ENCODE results near the gene UQCRFS1.
"Not testable (repeated sequence)": the region's sequence is repeated elsewhere in the genome, so short reads cannot be mapped to it uniquely, and the experiment has no call there.

The UQCRFS1 gene

GRCh38 chr19:29212648-29213573, at the start of gene UQCRFS1:
Gene UQCRFS1 (minus strand): TSS chr19:29213151. CDS start chr19:29213118, 33 bp downstream.
- peak; percentile 68 for DNase-seq (ENCODE audit: low read depth, low spot score)

DNA sequence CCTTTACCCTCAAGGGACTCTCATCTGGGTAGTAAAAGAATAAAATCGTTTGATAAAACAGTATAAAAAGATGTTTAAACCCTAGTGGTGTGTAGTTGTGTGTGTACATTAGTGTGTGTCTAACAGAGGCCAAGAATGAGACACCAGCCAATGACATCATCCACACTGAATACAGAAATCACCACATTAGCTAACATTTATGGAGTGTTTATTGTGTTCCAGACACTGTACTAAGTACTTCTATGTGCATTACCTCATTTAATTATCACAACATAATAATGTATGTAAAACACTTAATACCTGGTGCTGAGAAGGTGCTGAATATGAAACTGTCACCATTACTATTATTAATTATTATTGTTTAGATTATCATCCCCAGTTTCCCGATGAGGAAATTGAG, 49.1 kb upstream of the UQCRFS1 start:
- no peak for DNase-seq (ENCODE audit: low read depth, low spot score)

GRCh38 chr19:29260477-29261317, 47.7 kb upstream of the UQCRFS1 start:
- DNase-seq (ENCODE audit: low read depth, low spot score) = no peak

DNA sequence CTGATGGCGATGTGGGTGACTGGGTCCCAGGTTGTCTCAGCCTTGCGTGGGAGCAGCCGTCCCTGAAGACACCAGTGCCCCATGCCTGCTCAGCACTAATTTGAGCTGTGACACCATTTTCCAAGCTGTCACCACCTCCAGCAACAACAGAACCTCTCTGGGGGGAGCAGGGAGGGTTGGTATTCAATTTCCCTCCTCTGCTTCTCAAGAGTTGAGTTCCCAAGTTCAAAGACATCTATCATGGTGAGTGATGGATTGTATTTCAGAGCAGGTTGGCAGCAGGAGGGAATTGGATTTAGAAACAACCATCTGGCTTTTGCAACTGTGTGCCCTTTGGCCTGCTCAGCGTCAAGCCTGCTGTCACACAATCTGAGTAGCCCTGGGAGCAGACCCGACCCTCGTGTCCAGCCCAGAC, 46.9 kb upstream of the UQCRFS1 start:
- DNase-seq (ENCODE audit: low read depth, low spot score) = no peak

GRCh38 chr19:29259153-29259552, 46.2 kb upstream of the UQCRFS1 start:
- no peak for DNase-seq (ENCODE audit: low read depth, low spot score)

- DNase-seq (ENCODE audit: low read depth, low spot score) = no peak
These were observed 43.6 kb upstream of the UQCRFS1 start for GRCh38 chr19:29256516-29256915.

DNA sequence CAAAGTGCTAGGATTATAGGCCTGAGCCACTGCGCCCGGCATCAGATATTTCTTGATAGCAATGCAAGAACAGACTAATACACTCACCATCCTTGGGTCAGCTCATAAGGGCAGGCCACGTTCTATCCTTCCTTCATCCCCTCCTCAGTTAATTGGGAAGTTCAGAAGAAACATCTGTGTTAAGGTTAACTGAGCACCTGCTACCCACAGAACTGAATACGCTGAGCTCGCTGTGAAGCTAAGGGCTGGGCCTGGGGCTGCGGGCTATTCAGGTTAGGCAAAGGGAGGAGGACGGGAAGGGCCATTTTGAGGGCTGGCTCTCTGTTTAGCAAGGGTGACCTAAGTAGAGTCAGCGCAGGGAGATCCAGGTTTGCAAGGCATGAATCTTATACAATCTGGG, 43.0 kb upstream of the UQCRFS1 start:
- no peak for DNase-seq (ENCODE audit: low read depth, low spot score)

- no peak for DNase-seq (ENCODE audit: low read depth, low spot score)
These were observed 42.1 kb upstream of the UQCRFS1 start for GRCh38 chr19:29255006-29255405.

- not testable (repeated sequence) for DNase-seq (ENCODE audit: low read depth, low spot score)
These were observed 36.8 kb upstream of the UQCRFS1 start for GRCh38 chr19:29249798-29250197.

GRCh38 chr19:29248332-29248844, 35.4 kb upstream of the UQCRFS1 start:
- DNase-seq (ENCODE audit: low read depth, low spot score) = no peak

- no peak for DNase-seq (ENCODE audit: low read depth, low spot score)
These were observed 34.9 kb upstream of the UQCRFS1 start for GRCh38 chr19:29247872-29248271.

GRCh38 chr19:29247471-29247870, 34.5 kb upstream of the UQCRFS1 start:
- DNase-seq (ENCODE audit: low read depth, low spot score) = no peak

DNA sequence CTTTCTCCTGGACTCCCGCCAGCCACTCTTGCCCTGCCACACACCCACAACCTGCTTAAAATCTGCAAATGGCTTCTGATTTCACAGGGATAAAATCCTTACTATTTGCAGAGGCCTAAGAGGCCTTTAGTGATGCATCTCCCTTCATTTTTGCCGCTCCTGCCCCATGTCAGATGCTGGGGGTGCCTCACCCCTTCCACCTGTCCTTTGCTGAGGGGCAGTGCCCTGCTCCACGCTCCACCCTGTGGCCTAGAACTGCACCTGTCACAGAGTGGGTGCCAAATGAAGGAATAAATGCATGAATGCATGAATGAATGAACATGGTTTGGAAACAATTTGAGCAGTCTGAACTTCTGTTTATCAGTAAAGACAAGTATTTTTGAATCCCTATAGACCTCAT, 34.1 kb upstream of the UQCRFS1 start:
- no peak for DNase-seq (ENCODE audit: low read depth, low spot score)

- no peak for DNase-seq (ENCODE audit: low read depth, low spot score)
These were observed 32.3 kb upstream of the UQCRFS1 start for GRCh38 chr19:29245215-29245614.

DNA sequence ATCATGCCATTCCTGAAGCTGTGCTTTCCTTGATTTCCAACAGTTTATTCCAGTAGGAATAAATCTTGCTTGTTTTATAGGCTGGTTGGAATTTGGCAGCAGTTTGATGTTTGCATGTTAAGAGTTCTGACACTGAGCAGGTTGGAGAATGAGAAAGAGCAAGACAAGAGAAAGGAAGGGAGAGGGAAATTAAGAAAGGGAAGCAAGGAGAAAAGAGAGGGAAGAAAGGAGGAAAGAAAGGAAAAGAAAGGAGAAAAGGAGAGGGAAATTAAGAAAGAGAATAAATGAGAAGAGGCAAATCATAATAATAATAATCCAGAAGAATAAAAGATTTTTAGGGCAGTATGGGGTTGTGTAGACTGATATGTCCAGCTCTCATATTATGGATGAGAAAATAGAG, 28.4 kb upstream of the UQCRFS1 start:
- DNase-seq (ENCODE audit: low read depth, low spot score) = no peak

DNA sequence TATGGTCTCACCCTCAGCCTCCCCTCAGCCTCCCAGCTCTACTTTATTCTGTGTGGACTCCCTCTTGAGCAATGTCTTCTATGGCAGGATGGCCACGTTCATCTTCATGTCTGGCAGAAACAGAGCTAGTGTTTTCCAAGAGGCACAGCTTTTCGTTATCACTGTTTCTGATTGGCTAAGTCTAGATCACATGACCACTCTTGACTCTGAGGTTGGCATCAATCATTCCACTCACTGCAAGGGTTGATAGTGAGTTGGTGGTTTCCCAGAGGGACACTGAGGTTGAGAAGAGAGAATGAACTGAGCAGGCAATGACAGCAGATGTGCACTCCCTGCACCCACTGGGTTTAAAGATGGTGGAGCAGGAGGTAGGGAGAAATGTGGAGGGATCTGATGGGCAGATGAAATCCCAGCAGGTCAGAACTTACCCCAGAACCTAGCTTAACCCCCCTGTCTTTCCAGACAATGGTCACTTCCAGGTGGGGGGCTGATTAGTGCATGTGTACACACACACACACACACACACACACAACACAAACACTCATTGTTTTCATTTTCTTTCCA, 26.3 kb upstream of the UQCRFS1 start:
- no peak for DNase-seq (ENCODE audit: low read depth, low spot score)

GRCh38 chr19:29233591-29233990, 20.6 kb upstream of the UQCRFS1 start:
- no peak for DNase-seq (ENCODE audit: low read depth, low spot score)

DNA sequence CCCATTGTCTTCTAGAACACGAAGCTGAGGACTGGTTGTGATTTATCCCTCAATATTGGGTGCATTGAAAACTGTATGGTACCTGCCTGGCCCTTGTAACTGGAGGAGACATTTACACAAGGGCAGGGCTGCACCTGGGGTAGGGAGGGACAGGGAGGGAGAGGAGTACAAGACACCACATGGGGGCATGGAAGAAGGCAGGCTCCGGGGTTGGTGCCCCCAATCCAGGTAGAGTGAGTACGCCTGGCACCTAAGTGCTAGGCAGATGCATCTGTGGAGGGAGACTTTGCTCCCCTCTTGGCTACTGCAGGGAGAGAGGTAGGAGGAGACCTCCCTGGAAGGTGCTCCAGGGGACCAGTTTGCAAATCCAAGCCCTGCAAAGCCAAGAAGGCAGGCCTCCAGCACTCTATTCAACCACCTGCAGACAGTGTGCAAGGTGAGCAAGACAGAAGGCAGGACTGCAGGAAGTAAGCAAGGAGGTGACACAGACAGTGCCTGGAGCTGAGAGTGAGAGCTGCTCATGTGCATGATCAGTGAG, 19.4 kb upstream of the UQCRFS1 start:
- DNase-seq (ENCODE audit: low read depth, low spot score) = no peak

- DNase-seq (ENCODE audit: low read depth, low spot score) = not testable (repeated sequence)
These were observed 18.4 kb upstream of the UQCRFS1 start for GRCh38 chr19:29231306-29231705.

DNA sequence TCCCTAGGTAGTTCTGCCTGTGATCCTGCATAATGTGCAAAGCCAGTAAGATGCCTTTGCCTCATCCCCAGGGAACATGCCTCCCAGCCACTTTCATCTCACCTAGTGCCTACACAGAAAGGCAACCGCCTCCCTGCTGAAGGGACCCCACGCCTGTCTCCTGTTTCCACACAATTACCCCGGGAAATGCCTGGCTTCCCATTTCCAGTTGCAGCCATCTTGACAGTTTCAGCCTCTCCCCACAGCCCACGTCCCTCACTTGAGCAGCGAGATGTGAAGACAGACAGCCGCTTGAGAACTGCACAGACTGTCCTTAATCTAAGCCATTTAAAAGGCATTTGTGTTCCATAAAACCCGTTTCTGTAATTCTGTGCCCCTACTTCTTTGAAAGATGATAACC, 4.7 kb upstream of the UQCRFS1 start:
- no peak for DNase-seq (ENCODE audit: low read depth, low spot score)

GRCh38 chr19:29216021-29216420, 3.1 kb upstream of the UQCRFS1 start:
- DNase-seq (ENCODE audit: low read depth, low spot score) = no peak
